ENCODE results near the gene ADAMTS7. TPM values are rescaled to one million over a fixed set of nuclear protein-coding genes. Genes with fewer than 3 reads are reported as not detected.
"Not testable (repeated sequence)": the region's sequence is repeated elsewhere in the genome, so short reads cannot be mapped to it uniquely, and the experiment has no call there.

ADAMTS7 gene
- polyA plus RNA-seq, 3 donors = 0.90 to 7.8 (median 1.9) TPM

- 49 to 60% (median 55%) methylated on average over 20 to 23 of the region's 23 CpGs for WGBS, 3 donors
- no peak overlapping the region for H3K27ac ChIP-seq (ENCODE audit: low read depth, low read length)
These were observed 71.0 kb downstream of the ADAMTS7 start for GRCh38 chr15:78739996-78740903.

DNA sequence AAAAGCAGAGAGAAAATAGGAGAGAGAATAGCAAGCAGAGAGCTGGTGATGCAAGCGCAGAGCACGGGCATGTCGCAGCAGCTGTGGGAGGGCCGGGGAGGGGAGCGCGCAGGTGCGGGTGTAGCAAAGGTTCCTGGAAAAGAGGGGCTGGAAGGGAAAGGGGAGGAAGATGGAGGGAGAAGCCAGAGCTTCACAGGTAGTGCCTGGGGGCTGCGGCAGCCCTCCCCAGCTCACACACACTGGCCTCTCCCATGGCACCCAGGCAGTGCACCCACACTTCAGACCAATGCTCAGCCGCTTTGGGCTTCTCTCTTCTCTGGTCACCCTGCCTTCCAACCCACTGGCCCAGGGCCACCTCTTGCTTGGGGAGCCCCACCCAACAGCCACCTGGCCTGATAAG lies 72.1 kb downstream of the ADAMTS7 start:
- H3K27ac ChIP-seq (ENCODE audit: low read depth, low read length) = no peak overlapping the region
- WGBS, 3 donors = 92 to 97% (median 95%) methylated on average over 9 of the region's 9 CpGs

GRCh38 chr15:78737931-78738558 lies 73.2 kb downstream of the ADAMTS7 start:
- WGBS, 3 donors = 39 to 63% (median 56%) methylated on average over 11 of the region's 11 CpGs

DNA sequence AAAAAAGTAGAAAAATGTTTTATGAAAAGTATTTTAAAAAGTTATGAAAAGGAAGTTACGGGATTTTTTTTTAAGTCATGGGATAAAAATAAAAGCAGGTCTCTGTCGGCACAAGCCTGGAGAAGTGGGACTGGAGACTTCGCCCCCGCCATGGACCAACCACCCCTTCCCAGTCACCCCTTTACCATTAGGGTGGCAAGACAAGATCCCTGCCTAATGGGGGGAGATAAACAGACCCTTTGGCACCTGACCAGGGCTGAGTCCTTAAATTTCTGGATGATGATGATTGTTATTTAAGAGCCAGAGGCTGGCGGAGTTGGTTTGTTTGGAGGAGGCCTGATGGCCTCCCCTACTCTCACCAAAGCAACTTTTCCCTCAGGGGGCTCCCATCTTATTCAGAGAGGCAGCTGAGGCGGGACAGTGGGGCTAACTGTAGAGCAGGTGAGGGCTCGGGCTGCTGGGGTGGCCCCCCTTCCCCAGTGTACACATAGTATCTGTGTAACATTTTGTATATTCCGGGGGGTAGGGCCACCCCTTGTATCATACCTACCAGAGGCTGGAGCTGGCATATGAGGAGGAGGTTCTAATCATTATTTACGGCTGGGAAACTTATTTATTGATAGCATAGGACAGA lies 74.0 kb downstream of the ADAMTS7 start:
- WGBS, 3 donors = 72 to 80% (median 79%) methylated on average over 9 of the region's 9 CpGs
- H3K27ac ChIP-seq (ENCODE audit: low read depth, low read length) = no peak overlapping the region

More at GRCh38 chr15:78737931-78738558, 73.2 kb downstream of the ADAMTS7 start:
- not testable (repeated sequence) for H3K27ac ChIP-seq (ENCODE audit: low read depth, low read length)

- H3K27ac ChIP-seq (ENCODE audit: low read depth, low read length) = not testable (repeated sequence)
- WGBS, 3 donors = 35 to 79% (median 76%) methylated on average over 3 to 4 of the region's 4 CpGs
These were observed 75.0 kb downstream of the ADAMTS7 start for GRCh38 chr15:78736286-78736685.

- H3K27ac ChIP-seq (ENCODE audit: low read depth, low read length) = no peak overlapping the region
- WGBS, 3 donors = 75 to 85% (median 80%) methylated on average over 8 of the region's 8 CpGs
These were observed 76.7 kb downstream of the ADAMTS7 start for GRCh38 chr15:78734451-78735064.

GRCh38 chr15:78732634-78733033 lies 78.6 kb downstream of the ADAMTS7 start:
- H3K27ac ChIP-seq (ENCODE audit: low read depth, low read length) = no peak overlapping the region
- 52 to 64% (median 61%) methylated on average over 2 of the region's 2 CpGs for WGBS, 3 donors

- WGBS, 3 donors = 88 to 90% (median 89%) methylated on average over 6 of the region's 6 CpGs
- no peak overlapping the region for H3K27ac ChIP-seq (ENCODE audit: low read depth, low read length)
These were observed 80.3 kb downstream of the ADAMTS7 start for GRCh38 chr15:78730955-78731354.

- 42 to 48% (median 45%) methylated on average over 1 of the region's 1 CpG for WGBS, 3 donors
- H3K27ac ChIP-seq (ENCODE audit: low read depth, low read length) = not testable (repeated sequence)
These were observed 82.8 kb downstream of the ADAMTS7 start for GRCh38 chr15:78728427-78728826.

GRCh38 chr15:78727561-78727960 lies 83.7 kb downstream of the ADAMTS7 start:
- H3K27ac ChIP-seq (ENCODE audit: low read depth, low read length) = no peak overlapping the region
- WGBS, 3 donors = 53 to 71% (median 62%) methylated on average over 5 of the region's 5 CpGs

- 79 to 91% (median 82%) methylated on average over 14 of the region's 14 CpGs for WGBS, 3 donors
- no peak overlapping the region for H3K27ac ChIP-seq (ENCODE audit: low read depth, low read length)
These were observed 84.3 kb downstream of the ADAMTS7 start for GRCh38 chr15:78726870-78727551.

- not testable (repeated sequence) for H3K27ac ChIP-seq (ENCODE audit: low read depth, low read length)
- 59 to 62% (median 60%) methylated on average over 20 to 21 of the region's 21 CpGs for WGBS, 3 donors
These were observed 91.3 kb downstream of the ADAMTS7 start for GRCh38 chr15:78719819-78720450.

- WGBS, 3 donors = 69 to 79% (median 76%) methylated on average over 2 of the region's 2 CpGs
- no peak overlapping the region for H3K27ac ChIP-seq (ENCODE audit: low read depth, low read length)
These were observed 92.4 kb downstream of the ADAMTS7 start for GRCh38 chr15:78718837-78719236.

DNA sequence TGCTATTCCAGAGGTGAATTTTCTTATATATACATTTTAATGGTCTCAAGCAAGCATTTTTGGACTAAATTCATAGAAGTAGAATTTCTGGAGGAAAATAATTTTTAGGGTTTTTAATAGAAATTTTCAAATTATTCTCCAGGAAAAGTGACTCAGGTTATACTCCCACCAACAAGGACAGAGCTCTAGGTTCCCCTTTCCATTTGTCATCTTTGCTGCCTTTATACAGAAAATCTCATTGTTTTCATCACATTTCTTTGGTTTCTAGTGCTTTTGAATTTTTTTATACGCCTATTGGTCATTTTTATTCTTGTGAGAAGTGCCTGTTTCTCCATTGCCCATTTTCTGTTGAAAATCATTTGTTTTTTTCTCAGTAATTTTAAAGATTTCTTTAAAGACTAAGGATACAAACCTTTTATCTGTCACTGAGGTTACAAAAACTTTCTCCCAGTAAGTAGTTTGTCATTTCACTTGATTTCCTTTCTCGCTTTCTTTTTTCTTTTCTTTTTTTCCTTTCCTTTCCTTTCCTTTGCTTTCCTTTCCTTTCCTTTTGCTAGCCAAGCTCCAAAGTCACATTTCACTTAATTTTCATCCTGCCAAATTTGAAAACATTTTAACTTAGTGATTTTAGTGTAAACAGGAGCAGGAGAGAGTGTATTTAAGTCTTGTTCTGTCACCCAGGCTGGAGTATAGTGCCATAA lies 93.2 kb downstream of the ADAMTS7 start:
- 88 to 94% (median 88%) methylated on average over 2 of the region's 2 CpGs for WGBS, 3 donors
- no peak overlapping the region for H3K27ac ChIP-seq (ENCODE audit: low read depth, low read length)

DNA sequence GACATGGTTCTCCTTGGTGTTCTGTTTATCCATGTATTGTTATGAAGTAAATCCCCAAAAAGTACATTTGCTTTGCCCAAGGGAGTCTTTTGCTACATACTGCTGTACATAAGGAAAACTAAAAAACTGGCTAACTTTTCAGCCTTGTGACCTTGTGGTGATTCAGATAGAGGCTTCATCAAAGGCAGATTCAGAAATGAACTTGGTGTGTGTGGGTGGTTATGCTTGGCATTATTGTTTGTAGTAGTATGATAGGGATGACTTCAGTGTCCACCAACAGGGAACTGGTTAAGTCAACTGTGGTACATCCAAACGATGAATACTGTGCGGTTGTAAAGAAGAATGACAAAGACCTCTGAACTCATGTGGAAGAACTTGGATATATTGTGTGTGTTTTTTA lies 94.6 kb downstream of the ADAMTS7 start:
- no peak overlapping the region for H3K27ac ChIP-seq (ENCODE audit: low read depth, low read length)
- 79 to 84% (median 83%) methylated on average over 2 of the region's 2 CpGs for WGBS, 3 donors

DNA sequence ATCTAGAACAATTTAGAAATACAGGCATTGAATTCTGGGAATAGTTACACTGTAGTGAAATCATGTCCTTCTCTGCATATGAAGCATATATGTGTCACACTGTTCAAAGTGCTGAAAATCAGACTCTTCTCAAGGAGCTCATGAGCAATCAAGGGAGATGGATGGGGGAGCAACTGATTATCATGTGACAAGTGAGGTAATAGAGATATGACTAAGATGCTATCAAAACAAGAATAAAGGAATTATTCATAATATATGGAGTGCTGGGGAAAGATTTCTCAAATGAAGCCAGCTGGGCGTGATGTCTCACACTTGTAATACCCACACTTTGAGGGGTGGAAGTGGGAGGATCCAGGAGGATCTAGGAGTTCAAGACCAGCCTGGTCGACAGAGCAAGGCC lies 95.3 kb downstream of the ADAMTS7 start:
- 63 to 79% (median 77%) methylated on average over 2 of the region's 2 CpGs for WGBS, 3 donors

DNA sequence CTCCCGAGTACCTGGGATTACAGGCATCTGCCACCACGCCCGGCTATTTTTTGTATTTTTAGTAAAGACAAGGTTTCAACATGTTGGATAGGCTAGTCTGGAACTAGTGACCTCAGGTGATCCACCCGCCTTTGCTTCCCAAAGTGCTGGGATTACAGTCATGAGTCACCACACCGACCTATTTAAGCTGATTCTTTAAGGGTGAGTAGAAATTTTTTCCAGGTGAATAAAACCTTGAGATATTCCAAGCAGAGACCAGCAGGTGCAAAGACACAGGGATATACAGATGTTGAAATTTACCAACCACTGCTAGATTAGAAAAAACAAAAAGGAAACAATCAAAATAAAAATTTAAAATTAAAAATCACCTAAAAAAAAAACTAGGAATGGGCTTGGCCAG lies 95.8 kb downstream of the ADAMTS7 start:
- 91 to 95% (median 92%) methylated on average over 5 of the region's 5 CpGs for WGBS, 3 donors
- no peak overlapping the region for H3K27ac ChIP-seq (ENCODE audit: low read depth, low read length)

More for the DNA sequence above, 95.3 kb downstream of the ADAMTS7 start:
- H3K27ac ChIP-seq (ENCODE audit: low read depth, low read length) = no peak overlapping the region
